Activated CD4-positive, alpha-beta T cell treated with anti-CD3 and anti-CD28 coated beads for 48 hours (primary cell): ENCODE data around the gene VEZF1.
"Not testable (repeated sequence)": the region's sequence is repeated elsewhere in the genome, so short reads cannot be mapped to it uniquely, and the experiment has no call there.

Source experiments
- DNase-seq: peaks from one replicate; pipeline ENCODE4 v3.0.0-alpha.2; 2020

Gene VEZF1

GRCh38 chr17:57997085-57997809 is 9.2 kb upstream of the VEZF1 start:
- no peak for DNase-seq

DNA sequence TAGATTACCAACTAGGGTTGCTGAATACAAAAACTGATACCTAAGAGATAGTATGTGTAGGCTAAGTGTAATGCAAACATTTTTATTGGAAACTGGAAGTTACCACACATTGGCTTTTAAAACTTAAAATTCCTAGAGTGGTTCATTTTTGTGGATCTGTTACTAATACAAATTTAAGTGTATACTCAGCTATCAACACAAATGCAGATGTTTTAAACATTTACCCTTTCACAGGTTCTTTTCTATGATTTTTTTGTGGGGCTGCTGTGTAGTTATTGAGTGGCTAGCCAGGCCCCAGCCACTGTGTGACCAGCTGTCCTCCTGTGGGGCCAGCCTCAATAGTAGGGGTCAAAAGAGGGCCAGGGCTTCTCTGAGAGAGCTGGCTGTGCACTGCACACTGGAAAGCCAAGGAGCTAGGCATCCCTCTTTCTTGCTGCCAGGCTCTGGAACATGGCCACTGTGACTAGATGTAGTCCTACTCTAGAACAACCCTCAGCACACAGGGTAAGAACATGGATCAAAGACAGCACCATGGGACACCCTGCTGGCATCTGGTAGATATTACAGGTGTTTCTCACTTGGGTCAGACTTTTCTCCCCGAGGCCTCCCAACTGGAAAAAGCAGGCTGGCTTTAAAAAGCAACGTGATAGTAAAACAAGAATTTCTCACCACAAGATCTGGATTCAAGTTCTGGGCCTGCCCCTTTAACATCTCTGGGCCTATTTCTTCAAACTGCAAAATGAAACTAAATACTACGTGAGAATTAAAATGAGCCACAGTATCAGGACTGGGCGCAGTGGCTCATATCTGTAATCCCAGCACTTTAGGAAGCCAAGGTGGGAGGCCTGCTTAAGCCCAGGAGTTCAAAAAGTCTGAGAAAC is 7.3 kb upstream of the VEZF1 start:
- DNase-seq, result peak; percentile 75

DNA sequence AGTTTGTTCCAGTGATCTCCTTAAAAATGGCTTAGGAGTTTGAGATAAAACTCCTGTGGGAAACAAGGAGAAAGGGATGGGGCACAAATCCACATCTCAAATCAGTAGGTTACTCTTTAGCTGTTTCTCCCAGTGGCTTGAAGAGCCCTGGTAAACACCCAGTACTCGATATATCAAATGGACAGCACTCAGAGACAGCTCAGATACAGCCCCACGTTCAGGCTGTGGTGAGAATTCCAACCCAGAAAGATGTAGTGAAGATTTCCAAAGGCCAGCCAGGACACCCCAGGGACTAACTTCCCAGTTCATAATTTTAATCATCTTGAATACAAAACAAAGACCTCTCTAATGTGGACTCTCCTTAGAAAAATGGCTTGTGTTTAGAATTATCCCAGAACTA is 6.4 kb upstream of the VEZF1 start:
- DNase-seq, result no peak

DNA sequence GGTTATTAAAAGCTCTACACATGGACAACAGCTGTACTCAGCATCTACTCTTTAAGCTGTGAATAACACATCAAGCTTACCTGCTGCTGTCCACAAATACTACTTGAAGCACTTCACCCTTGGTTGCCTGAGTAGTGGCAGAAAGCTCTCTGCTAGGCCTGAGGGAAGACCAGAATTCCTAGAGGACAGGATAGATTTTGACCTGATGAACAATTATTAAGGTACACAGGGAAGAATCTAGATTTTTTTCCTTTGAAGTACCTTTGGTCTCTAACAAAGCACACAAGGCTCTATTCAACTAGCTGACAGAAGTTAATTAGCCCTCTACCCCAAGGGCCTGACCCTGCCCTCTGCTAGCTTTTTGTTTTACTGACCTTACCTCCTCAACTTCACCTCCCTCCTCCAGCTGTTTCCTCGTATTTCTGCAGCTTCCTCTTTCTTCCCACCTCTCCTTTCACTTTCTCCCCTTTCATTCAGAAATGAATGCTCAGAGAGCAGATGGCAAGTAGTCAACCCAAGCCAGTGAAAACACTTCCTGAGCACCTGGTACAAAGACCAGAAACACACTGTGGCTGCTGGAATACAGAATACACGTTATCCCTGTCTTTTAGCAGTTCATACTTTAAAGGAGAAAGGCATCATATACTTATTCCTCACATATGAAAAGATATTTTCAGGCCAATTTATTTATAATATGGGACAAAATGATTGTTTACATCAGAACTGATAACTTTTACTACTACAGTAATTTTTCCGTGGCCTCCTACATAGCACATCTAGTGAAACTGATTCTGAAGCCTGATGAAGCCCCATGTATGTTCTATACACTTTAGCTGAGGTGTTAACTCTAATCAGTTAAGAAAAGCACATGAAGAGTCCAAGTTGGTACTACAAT is 5.7 kb upstream of the VEZF1 start:
- no peak for DNase-seq

GRCh38 chr17:57991537-57991936 is 3.5 kb upstream of the VEZF1 start:
- no peak for DNase-seq

DNA sequence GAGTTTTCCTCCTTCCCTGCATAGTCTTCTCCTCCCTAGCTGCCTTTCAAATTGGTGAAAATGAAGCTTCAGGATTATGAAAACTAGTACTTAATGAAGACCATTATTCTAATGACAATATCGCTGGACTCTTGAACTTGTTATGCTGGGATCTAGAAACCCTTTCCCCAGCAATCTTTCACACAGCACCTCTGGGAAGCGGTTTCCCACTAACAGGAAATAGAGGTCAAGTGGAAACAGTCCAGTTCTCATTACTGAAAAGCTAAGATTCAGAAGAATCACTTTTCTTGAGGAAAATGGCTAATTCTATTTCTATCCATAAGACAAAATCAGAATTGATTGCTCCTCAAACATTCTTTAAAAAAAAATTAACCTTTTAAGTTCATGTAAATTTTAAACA is 2.0 kb upstream of the VEZF1 start:
- DNase-seq, result no peak

GRCh38 chr17:57988301-57989250 is 522 bp upstream of the VEZF1 start:
- DNase-seq, result peak; percentile 73

- peak; percentile 52 for DNase-seq
Measured at GRCh38 chr17:57986841-57987580, 1.0 kb downstream of the VEZF1 start.

DNA sequence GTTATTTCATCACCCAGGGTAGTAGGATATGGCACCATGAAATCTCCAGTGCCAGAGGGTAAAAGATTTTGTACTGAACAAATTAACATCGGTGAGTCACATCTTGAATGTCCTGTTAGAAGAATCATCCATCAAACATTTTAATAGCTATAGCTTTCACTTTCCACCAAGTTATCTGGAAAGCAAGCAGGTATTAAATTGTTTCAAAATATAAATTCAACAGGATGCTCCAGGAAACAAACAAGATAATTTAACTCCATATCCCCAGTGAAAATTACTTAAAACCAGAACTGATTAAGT is 2.4 kb downstream of the VEZF1 start:
- no peak for DNase-seq

DNA sequence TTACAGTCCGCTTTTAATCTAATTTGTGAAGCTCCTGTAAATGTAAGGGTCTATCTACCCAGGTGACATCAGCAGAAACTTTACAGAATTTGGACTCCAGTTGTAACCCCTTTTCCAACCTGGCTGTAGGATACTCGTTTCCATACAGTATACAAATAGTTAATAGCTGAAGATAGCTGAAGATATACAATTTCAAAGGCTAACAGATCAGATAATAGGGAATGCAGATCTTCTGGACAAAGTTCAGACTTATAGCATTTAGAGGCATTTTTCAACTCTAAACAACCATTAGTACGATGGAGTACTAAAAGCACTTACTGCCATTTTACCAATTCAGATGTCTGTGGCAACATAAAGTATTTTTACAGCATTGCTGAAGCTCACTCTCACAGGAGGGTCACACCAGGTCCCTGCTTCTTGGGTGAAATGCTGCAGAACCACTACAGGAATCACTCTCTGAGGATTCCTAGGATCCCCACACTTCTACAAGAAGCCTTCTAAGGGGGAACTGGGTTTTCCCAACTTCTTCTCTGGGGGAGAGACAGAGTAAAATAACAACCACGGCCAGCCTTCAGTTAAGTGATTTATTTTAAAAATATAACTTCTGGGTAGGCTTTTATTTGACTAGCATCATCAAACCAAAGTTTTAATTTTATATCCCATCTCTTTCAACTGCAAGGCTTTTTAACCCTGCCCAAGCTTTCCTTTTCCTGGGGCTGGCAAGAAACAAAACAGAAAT is 2.9 kb downstream of the VEZF1 start:
- DNase-seq, result no peak

GRCh38 chr17:57984261-57984890 is 3.7 kb downstream of the VEZF1 start:
- no peak for DNase-seq

- no peak for DNase-seq
Measured at GRCh38 chr17:57983446-57983845, 4.6 kb downstream of the VEZF1 start.

GRCh38 chr17:57982452-57983170 is 5.4 kb downstream of the VEZF1 start:
- DNase-seq, result no peak

GRCh38 chr17:57980522-57980921 is 7.5 kb downstream of the VEZF1 start:
- DNase-seq, result no peak

GRCh38 chr17:57979076-57979475 is 9.0 kb downstream of the VEZF1 start:
- no peak for DNase-seq

GRCh38 chr17:57976594-57976993 is 11.5 kb downstream of the VEZF1 start:
- DNase-seq, result no peak

GRCh38 chr17:57975044-57975443 is 13.0 kb downstream of the VEZF1 start:
- no peak for DNase-seq

DNA sequence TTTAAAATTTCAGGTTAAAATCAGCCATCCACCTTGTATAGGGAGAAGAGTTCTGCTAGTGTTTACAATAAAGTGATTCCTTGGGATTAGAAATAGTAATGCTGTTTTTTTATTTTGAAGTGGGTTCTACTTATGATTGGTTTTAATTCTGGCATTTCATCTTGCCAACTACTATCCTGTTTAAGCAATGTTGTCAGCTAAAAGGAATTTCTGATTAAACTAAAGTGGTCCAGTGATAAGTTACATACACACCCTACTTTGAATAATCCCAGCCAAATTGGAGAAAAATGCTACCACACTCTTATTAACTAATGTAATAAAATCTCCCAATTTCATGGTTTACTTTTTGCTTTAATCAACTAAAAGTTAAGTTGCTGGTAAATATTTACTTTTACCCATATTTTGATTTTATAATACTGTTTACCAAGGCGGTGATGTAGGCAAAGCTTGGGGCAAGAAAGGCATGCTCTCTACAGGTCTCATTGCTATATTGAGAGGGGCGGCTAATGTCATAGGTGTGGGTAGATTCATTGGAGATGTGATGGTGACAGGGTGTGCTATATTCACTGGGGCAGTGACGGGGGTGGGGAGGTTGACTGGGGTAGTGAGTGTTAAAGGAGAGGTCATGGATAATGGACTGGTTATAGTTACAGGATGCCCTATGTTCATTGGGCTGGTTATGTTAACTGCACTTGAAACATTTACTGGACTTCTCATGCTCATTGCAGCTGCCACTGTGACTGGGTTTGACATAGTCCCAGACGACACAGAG is 13.8 kb downstream of the VEZF1 start:
- not testable (repeated sequence) for DNase-seq

- DNase-seq, result no peak
Measured at GRCh38 chr17:57972151-57972550, 15.9 kb downstream of the VEZF1 start.
